Immature natural killer cell (primary cell): ENCODE measurements around the gene CYP27C1. TPM values are rescaled to one million over a fixed set of nuclear protein-coding genes. Genes with fewer than 3 reads are reported as not detected.
A peak's percentile ranks its signal among the peaks of the same experiment; 100 is the strongest.
"Not testable (repeated sequence)": the region's sequence is repeated elsewhere in the genome, so short reads cannot be mapped to it uniquely, and the experiment has no call there.

Experiments
- DNase-seq, 3 donors: peaks; one replicate each; pipeline ENCODE4 v3.0.0; 2022; ENCODE audit warnings: mixed read lengths in 1 of 3
- H3K27ac Mint-ChIP-seq, 6 donors: one replicate each; pipeline ENCODE4 v1.8.0; 2020; ENCODE audit warnings: mixed read lengths in 6 of 6, mild to moderate bottlenecking in 5 of 6, inconsistent platforms in 4 of 6, moderate library complexity in 3 of 6
- H3K27me3 Mint-ChIP-seq, 3 donors: one replicate each; pipeline ENCODE4 v1.8.0; 2020 to 2021; ENCODE audit warnings: low read depth in 3 of 3, mild to moderate bottlenecking in 3 of 3, mixed read lengths in 3 of 3, moderate library complexity in 3 of 3, inconsistent platforms in 1 of 3
- H3K36me3 Mint-ChIP-seq, 3 donors: one replicate each; pipeline ENCODE4 v1.8.0; 2020; ENCODE audit warnings: mixed read lengths in 3 of 3, inconsistent platforms in 2 of 3, mild to moderate bottlenecking in 2 of 3
- H3K4me1 Mint-ChIP-seq, 2 donors: one replicate each; pipeline ENCODE4 v1.8.0; 2020; ENCODE audit warnings: inconsistent platforms in 2 of 2, mild to moderate bottlenecking in 2 of 2, mixed read lengths in 2 of 2, moderate library complexity in 1 of 2
- H3K4me3 Mint-ChIP-seq, 5 donors: one replicate each; pipeline ENCODE4 v1.8.0; 2020; ENCODE audit warnings: mild to moderate bottlenecking in 5 of 5, mixed read lengths in 5 of 5, inconsistent platforms in 3 of 5, moderate library complexity in 3 of 5
- H3K9me3 Mint-ChIP-seq, 6 donors: one replicate each; pipeline ENCODE4 v1.8.0; 2020; ENCODE audit warnings: mild to moderate bottlenecking in 6 of 6, mixed read lengths in 6 of 6, inconsistent platforms in 4 of 6, moderate library complexity in 3 of 6
- polyA plus RNA-seq, 3 donors: library from polyadenylated mRNA; unstranded; fragments of 300-500 nt; fragmentation: Illumina TruSeq; gene quantifications; one replicate each; pipeline ENCODE4 v1.2.3, GENCODE V29; 2021

The CYP27C1 gene
- polyA plus RNA-seq, 3 donors from 2014 or later = not detected

DNA sequence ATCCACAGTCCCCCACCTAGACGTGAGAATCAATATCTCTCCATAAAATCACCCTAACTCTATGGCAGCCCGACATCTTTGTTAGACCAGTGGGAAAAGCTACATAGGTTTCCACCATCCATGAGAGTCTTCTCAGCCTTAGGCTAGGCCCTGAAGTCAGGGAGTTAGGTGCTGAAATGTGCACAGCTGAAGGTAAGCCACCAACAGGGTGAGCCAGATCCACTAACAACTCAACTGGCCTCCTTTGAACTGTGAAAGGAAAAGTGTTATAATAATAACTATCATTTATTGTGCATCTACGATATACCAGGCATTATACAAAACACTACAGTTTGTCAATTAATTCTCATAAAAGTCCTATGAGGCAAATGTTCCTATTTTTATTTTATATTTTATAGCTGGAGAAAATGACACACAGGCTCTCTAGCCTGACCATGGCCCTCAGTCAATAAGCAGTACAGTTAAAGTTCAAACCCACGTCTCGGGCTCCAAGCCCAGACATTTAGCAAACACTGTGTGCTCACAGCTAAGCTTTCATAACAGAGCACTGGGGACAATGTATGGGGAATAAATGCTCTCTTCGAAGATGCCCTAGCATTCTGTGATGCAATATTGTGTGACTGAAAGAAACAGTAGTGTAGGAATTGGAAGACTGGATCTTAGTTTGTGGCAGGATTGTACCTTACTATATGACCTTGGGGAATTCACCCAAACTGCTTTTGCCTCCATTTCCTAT, 11.2 kb upstream of the CYP27C1 start:
- Mint-ChIP-seq H3K4me1 (no peaks in the 10 kb centered on the region), H3K9me3 (peaks cover 0 to 11% (median 0%) of the 10 kb centered on the region in 6 donors), H3K27me3 (peaks cover 2 to 8% (median 6%) of the 10 kb centered on the region in 3 donors), H3K27ac (no peak overlapping the region), H3K36me3 (peaks cover 0 to 15% (median 11%) of the 10 kb centered on the region in 3 donors), H3K4me3 (no peak overlapping the region)
- DNase-seq = no peak

DNA sequence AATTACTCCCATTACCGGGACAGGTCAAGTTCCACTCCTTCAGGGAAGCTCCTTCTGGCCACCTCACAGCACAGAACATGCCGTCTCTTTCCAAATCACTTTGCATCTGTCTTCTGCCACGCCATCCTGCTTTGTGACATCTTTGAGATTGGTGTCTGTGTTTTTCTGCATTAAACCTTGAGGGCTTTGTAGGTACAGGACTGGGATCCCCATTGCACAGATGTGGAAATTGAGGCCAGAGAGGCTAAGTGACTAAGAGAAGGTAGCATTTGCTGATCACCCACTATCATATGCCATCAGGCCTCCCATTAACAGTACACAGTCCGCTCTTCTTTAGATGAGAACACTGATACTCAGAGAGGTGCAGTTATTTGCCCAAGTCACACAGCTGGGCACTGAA, 9.5 kb upstream of the CYP27C1 start:
- Mint-ChIP-seq H3K36me3 (peaks cover 0 to 15% (median 9%) of the 10 kb centered on the region in 3 donors), H3K27me3 (peaks cover 0 to 8% (median 6%) of the 10 kb centered on the region in 3 donors), H3K9me3 (peaks cover 0 to 11% (median 0%) of the 10 kb centered on the region in 6 donors), H3K4me1 (no peaks in the 10 kb centered on the region), H3K4me3 (no peak overlapping the region), H3K27ac (no peak overlapping the region)
- no peak for DNase-seq

- Mint-ChIP-seq H3K36me3 (peaks cover 0 to 9% (median 5%) of the 10 kb centered on the region in 3 donors), H3K4me3 (no peak overlapping the region), H3K27me3 (peaks cover 0 to 10% (median 8%) of the 10 kb centered on the region in 3 donors), H3K9me3 (peaks cover 0 to 11% (median 0%) of the 10 kb centered on the region in 6 donors), H3K27ac (no peak overlapping the region), H3K4me1 (no peaks in the 10 kb centered on the region)
- no peak for DNase-seq
These were observed 8.0 kb upstream of the CYP27C1 start for GRCh38 chr2:127228102-127228501.

- H3K4me1 Mint-ChIP-seq, DNase-seq, H3K4me3 Mint-ChIP-seq, H3K27ac Mint-ChIP-seq, H3K36me3 Mint-ChIP-seq: not testable (repeated sequence)
- peaks cover 0 to 10% (median 8%) of the 10 kb centered on the region in 3 donors for H3K27me3 Mint-ChIP-seq
- peaks cover 0 to 11% (median 0%) of the 10 kb centered on the region in 6 donors for H3K9me3 Mint-ChIP-seq
These were observed 7.2 kb upstream of the CYP27C1 start for GRCh38 chr2:127227264-127227660.

- no peak for DNase-seq
- H3K4me1 Mint-ChIP-seq = no peaks in the 10 kb centered on the region
- H3K27me3 Mint-ChIP-seq = peaks cover 0 to 10% (median 8%) of the 10 kb centered on the region in 3 donors
- H3K36me3 Mint-ChIP-seq = peaks cover 0 to 3% (median 0%) of the 10 kb centered on the region in 3 donors
- H3K4me3 Mint-ChIP-seq = no peak overlapping the region
- no peak overlapping the region for H3K27ac Mint-ChIP-seq
- H3K9me3 Mint-ChIP-seq = peaks cover 0 to 11% (median 0%) of the 10 kb centered on the region in 6 donors
These were observed 6.6 kb upstream of the CYP27C1 start for GRCh38 chr2:127226520-127227263.

GRCh38 chr2:127226132-127226519, 6.0 kb upstream of the CYP27C1 start:
- H3K4me1 Mint-ChIP-seq = no peaks in the 10 kb centered on the region
- peaks cover 0 to 11% (median 0%) of the 10 kb centered on the region in 6 donors for H3K9me3 Mint-ChIP-seq
- no peaks in the 10 kb centered on the region for H3K36me3 Mint-ChIP-seq
- no peak for DNase-seq
- no peak overlapping the region for H3K4me3 Mint-ChIP-seq
- H3K27me3 Mint-ChIP-seq = peaks cover 0 to 10% (median 8%) of the 10 kb centered on the region in 3 donors
- H3K27ac Mint-ChIP-seq = no peak overlapping the region

DNA sequence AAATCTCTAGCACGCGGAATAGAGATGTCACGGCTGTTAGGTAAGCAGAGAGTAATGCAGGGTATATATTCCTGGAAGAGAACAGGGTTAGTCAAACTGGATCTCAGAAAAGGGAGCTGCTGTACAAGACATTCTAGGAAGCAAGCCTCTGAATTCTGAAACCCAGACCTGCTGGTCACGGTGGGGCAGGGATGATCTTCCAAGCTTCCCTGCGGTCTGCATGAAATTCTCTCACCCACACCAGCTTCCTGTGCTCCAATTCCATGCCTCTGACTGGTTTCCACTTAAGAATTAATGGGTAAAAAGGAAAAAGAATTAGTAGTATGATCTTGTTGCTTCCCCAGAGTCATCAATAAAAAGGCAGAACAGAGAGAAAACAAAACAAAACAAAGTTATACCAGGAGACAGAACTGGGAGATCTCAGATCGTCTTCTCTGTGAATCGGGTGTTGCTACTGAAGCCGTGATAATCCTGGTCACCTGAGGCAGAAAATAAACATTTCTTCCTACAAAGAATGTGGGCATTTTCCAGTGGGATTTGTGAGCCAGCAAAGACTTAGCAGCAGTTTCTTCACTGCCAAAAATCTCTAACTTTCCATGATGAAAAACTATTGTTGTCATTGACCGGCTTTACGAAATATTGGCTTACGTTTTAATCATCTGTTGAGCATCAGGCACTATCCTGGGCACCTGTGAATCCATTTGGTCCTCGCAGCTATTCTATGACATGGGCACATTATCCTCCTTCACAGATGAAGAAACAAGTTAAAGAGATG, 5.3 kb upstream of the CYP27C1 start:
- H3K4me3 Mint-ChIP-seq = no peak overlapping the region
- peaks cover 0 to 4% (median 0%) of the 10 kb centered on the region in 3 donors for H3K36me3 Mint-ChIP-seq
- no peak for DNase-seq
- H3K4me1 Mint-ChIP-seq = peaks cover 4% of the 10 kb centered on the region in 2 donors
- H3K27ac Mint-ChIP-seq = no peak overlapping the region
- H3K9me3 Mint-ChIP-seq = peaks cover 0 to 13% (median 0%) of the 10 kb centered on the region in 6 donors
- peaks cover 7 to 15% (median 11%) of the 10 kb centered on the region in 3 donors for H3K27me3 Mint-ChIP-seq

- not testable (repeated sequence) for H3K4me1 Mint-ChIP-seq, H3K27ac Mint-ChIP-seq, H3K4me3 Mint-ChIP-seq, H3K36me3 Mint-ChIP-seq, DNase-seq
- Mint-ChIP-seq H3K27me3 (peaks cover 11 to 17% (median 15%) of the 10 kb centered on the region in 3 donors), H3K9me3 (peaks cover 0 to 13% (median 0%) of the 10 kb centered on the region in 6 donors)
These were observed 4.0 kb upstream of the CYP27C1 start for GRCh38 chr2:127224135-127224534.

DNA sequence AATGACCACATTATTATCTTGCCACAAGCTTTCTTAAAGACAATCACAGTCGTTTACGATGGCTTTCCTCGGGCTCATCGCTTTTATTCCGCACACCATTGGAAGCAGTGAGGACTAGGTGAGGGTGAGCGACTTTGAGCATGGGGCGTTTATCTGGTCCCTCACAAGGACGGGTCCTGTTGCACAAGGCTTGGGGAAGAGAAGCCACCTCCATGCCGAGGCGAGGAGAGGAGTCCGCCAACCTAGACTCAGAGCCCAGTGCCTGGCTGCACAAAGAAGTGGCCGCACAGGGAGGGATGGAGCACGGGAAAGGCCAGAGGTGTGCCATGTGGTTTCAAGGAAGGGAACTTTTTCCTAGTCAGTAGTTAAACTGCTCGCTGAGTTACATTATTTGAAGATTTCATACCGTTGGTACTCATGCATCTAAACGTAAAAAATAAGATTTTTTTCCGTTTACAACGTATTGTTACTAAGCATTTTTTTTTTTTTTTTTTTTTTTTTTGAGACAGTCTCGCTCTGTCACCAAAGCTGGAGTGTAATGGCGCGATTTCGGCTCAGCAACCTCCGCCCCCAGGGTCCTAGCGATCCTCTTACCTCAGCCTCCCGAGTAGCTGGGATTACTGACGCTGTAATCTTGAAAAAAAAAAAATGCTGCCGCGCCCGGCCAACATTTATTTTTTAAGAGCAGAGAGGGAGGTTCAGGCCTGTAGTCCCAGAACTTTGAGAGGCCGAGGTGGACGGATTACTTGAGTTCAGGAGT, 849 bp upstream of the CYP27C1 start:
- peaks cover 14 to 32% (median 19%) of the 10 kb centered on the region in 3 donors for H3K27me3 Mint-ChIP-seq
- DNase-seq = no peak
- no peak overlapping the region for H3K27ac Mint-ChIP-seq
- peaks cover 5 to 7% (median 6%) of the 10 kb centered on the region in 3 donors for H3K36me3 Mint-ChIP-seq
- peak overlapping the region in 2 of 5 donors; percentile 75 to 77 for H3K4me3 Mint-ChIP-seq
- peaks cover 14 to 16% of the 10 kb centered on the region in 2 donors for H3K4me1 Mint-ChIP-seq
- H3K9me3 Mint-ChIP-seq = peaks cover 0 to 15% (median 0%) of the 10 kb centered on the region in 6 donors

GRCh38 chr2:127219171-127220070, 678 bp downstream of the CYP27C1 start:
- H3K27ac Mint-ChIP-seq = no peak overlapping the region
- H3K9me3 Mint-ChIP-seq = peaks cover 0 to 15% (median 0%) of the 10 kb centered on the region in 6 donors
- H3K36me3 Mint-ChIP-seq = peaks cover 5 to 7% (median 6%) of the 10 kb centered on the region in 3 donors
- peaks cover 14 to 16% of the 10 kb centered on the region in 2 donors for H3K4me1 Mint-ChIP-seq
- no peak for DNase-seq
- peak overlapping the region in 1 of 5 donors; percentile 15 for H3K4me3 Mint-ChIP-seq
- peaks cover 14 to 33% (median 20%) of the 10 kb centered on the region in 3 donors for H3K27me3 Mint-ChIP-seq

GRCh38 chr2:127218812-127219170, 1.3 kb downstream of the CYP27C1 start:
- H3K4me3 Mint-ChIP-seq = peak overlapping the region in 2 of 5 donors; percentile 41 to 57
- H3K36me3 Mint-ChIP-seq = peaks cover 5 to 7% (median 6%) of the 10 kb centered on the region in 3 donors
- H3K4me1 Mint-ChIP-seq = peaks cover 14 to 16% of the 10 kb centered on the region in 2 donors
- no peak for DNase-seq
- peaks cover 0 to 15% (median 0%) of the 10 kb centered on the region in 6 donors for H3K9me3 Mint-ChIP-seq
- peaks cover 14 to 37% (median 23%) of the 10 kb centered on the region in 3 donors for H3K27me3 Mint-ChIP-seq
- no peak overlapping the region for H3K27ac Mint-ChIP-seq
